Camera-type eye (tissue), 1 donor: ENCODE results near the gene ZNF343. TPM values are rescaled to one million over a fixed set of nuclear protein-coding genes. Genes with fewer than 3 reads are reported as not detected.

Experiments used
- total RNA-seq: library from RNA; depleted of rRNA; stranded (reverse); fragments of >200 nt; gene quantifications from one replicate; pipeline ENCODE4 v1.2.3, GENCODE V29; 2014

The ZNF343 gene
- 25.0 TPM for total RNA-seq

DNA sequence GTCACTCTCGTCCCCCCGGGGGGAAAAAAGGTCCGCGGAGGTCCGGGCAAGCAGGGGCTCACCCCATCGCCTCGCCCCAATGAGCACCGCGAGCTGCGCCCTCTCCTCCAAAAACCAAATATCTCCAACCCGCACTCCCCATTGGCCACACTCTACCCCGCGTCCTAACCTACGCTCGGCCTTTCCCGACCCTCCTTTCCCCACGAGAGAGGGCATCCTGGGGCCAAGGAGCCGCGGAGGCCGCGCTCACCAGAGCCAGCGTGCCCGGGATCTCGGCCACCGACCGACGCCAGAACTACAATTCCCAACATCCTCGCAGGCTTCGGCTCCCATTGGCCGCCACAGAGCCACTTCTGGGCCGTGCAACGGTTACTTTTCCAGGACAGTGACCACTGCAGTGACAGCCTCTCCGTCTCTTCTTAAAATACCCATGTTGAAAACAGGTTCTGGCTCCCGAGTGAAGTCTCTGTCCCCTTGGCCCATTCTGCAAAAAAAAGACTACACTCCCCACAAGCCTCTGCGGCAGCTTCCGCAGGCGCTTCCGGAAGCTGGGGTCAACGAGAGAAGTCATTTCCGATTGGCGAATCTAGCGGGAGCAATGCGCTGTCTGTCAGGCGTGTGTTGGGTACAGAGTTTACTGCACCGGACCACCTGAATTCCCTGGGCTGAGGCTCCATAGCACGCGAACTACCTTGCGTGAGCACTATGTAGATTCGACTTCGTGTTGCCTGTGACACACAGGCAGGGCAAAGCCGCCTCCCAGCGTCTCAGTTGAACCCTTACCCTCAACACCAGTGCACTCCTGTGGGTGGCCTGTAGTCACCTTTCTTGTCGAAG is at the start of gene ZNF343:
ZNF343 (minus strand) TSS at position 285 of the 837 bp plus-strand sequence. CDS start 15,020 bp downstream, outside the sequence.

DNA sequence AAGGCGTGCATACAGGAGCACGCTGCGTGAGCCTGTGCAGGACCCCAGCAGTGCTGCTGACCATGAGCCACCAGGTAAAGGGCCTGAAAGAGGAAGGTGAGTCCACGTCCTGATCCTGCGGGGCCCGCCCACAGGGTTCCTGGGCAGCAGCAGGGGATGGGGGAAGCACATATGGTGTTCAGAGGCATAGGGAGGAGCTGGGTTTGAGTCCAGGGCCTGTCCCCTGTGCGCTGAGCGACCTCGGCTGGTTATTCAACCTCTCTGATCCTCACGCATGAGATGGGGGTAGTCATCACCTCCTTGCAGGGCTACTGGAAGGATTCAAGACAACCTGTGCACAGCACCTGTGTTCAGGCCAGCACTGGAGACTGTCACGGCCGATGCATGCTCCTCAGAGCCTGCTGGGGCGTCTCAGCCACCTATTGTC is 27.9 kb upstream of the ZNF343 start, which contains the start of gene TMC2:
TMC2 (plus strand) TSS at position 14 of the 427 bp plus-strand sequence; CDS start at position 63, 49 bp downstream.

DNA sequence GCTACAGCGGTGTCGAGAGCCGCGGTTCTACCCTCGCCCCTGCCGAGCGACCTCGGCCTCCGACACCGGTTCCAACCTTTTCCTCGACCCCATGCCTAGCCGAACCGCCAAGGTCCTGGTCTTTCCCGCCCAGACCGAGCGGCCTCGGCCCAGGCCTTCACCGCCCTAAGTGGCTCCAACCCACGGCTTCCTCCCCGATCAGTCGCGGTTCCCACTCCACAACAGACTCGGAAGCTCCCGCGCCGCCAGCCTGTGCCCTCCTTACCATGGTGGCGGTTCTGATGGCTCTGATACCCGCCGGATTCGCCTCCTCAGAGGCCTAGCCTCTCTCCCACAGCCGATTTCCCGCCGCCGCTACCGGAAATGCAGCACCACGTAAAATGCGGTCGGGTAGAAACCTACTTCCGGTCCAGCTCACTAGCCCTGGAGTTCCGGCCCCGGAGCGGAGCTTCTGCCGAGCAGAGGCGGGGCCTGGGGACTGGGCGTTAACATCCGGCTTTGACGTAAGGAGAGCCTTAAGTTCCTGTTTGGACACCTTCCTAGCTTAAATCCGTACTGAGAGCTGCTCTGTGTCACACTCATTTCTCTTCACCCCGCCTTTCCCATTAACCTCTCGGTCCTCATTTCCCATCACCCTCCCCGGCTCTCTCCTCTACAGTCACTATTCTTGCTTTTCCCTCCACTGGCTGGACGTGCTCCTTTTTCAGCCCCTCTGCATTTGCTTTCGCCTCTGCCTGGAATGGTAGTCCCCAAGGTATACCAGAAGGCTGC is 38.1 kb downstream of the ZNF343 start, which contains the start of gene SNRPB:
SNRPB (minus strand) TSS at position 367 of the 771 bp plus-strand sequence; CDS start at position 268, 99 bp downstream.

Other genes with a start within 250 kb of the ZNF343 start
- gene TGM3, start 212.9 kb downstream of the ZNF343 start, total RNA-seq, result 0.66 TPM
- gene TGM6, start 128.0 kb downstream of the ZNF343 start, total RNA-seq, result not detected
- gene SNRPB, start 38.1 kb downstream of the ZNF343 start, total RNA-seq, result 85.3 TPM
- not detected for gene TMC2, start 27.7 kb upstream of the ZNF343 start, total RNA-seq
- 94.4 TPM for gene NOP56, start 143.7 kb upstream of the ZNF343 start, total RNA-seq
- gene IDH3B, start 155.3 kb upstream of the ZNF343 start, total RNA-seq, result 105 TPM
- 16.9 TPM for gene EBF4, start 183.9 kb upstream of the ZNF343 start, total RNA-seq